ELF-1 (cell line): Measurements from ENCODE around the gene MARK1.

Experiments used
- DNase-seq: peaks from one replicate; pipeline ENCODE4 v3.0.0-alpha.2; 2016; ENCODE audit warnings: low read depth, low spot score

The MARK1 gene

GRCh38 chr1:220527908-220528678, at the start of gene MARK1:
MARK1 (plus strand) TSS chr1:220528136; CDS start chr1:220528823, 687 bp downstream.
- peak; percentile 75 for DNase-seq

DNA sequence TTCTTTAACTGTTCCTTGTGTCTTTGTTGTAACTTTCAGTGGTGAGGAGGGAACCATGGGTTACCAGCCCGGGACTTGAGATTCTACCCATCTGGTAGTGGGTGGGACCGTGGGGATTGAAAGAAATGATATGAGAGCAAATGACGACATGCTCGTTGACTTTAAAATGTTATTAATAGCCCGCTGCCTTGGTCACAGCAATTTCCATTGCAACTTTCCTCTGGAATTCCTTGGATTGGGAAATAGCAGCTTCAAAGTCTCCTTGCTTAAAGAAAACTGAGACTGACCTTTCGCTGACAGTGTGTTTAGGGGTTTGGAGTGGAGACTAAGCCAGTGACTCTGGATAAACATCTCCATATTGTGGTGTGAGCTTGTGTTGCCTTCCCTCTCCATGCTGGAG, 44.2 kb upstream of the MARK1 start:
- DNase-seq: no peak

GRCh38 chr1:220484135-220484534, 43.8 kb upstream of the MARK1 start:
- DNase-seq: no peak

- DNase-seq: peak; percentile 22
Measured at GRCh38 chr1:220485131-220485530, 42.8 kb upstream of the MARK1 start.

DNA sequence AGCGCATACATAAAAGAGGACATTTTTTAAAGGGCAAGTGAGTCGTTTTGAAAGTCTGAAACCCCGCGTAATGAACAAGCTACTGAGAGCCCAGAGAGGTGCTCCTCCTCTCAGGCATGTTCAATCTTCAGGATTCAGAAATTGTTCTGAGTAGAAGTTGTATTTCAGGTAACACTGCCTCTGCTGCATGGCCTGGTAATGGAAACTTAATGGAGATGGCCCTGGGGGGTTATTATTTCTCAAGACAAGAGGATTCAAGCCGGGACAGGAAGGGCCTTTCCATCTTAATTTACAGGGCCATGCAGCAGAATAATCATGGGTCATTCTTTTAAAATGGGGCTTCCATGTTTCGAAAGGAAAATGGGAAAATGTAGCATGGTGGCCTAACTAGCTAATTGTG, 42.1 kb upstream of the MARK1 start:
- peak; percentile 7 for DNase-seq

DNA sequence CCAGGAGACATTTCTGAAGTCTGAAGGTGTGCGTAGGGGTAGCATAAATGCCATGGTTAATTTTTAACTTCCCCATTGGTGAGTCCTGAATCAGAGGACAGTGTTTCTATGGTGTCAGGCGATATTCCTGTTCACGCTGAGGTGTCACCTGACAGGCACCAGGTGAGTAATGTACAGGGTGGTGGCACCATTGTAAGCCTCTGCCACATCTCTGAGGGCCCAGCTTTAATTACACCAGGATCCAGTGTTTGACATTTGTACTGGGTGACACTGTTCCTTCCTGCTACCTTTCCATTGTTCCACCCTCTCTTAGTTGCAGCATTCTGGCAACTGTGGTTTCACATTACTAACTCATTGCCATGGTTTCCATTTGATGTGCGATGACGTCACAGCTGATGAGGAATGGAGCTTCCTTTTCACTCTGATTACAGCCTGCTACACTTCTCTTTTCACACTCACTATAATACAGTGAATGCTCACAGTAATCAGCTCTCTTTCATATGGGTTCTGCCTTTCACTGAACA, 40.6 kb upstream of the MARK1 start:
- DNase-seq: peak; percentile 11

GRCh38 chr1:220491891-220492290, 36.0 kb upstream of the MARK1 start:
- no peak for DNase-seq

DNA sequence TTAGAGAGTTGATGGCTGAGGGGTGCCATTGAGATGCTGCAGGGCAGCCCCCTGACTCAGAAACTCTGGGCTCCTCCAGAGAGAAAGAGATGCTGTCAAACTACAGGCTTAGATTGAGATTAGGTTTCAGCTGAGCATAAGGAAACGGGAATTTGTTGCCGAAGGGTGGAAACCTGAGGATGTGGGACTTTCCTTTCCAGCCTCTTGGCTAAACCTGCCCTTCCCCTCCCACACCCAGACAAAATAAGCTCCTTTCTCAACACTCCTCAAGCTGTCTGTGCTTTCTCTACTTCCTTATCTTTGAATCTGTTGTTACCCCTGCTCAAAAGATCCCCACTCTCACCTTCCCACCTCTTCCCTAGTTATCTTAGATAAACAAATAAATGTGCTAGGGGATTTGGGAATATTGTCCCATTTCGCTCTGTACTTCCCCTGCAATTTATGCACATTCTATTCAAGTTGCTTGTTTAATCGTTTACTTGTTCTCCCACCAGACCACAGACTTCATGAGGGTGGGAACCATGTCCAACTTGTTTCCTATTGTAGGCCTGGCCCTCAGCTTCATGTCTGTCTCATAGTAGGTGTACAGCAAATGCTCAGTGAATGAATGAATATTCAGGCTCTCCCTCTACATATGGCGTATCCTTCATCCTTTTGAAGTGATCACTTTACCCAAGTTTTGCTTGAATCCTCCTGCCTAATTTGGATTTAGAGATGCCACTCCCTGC, 30.6 kb upstream of the MARK1 start:
- DNase-seq: peak; percentile 61

GRCh38 chr1:220498188-220498587, 29.7 kb upstream of the MARK1 start:
- no peak for DNase-seq

GRCh38 chr1:220500372-220500771, 27.6 kb upstream of the MARK1 start:
- no peak for DNase-seq

- DNase-seq: no peak
Measured at GRCh38 chr1:220504329-220504728, 23.6 kb upstream of the MARK1 start.

DNA sequence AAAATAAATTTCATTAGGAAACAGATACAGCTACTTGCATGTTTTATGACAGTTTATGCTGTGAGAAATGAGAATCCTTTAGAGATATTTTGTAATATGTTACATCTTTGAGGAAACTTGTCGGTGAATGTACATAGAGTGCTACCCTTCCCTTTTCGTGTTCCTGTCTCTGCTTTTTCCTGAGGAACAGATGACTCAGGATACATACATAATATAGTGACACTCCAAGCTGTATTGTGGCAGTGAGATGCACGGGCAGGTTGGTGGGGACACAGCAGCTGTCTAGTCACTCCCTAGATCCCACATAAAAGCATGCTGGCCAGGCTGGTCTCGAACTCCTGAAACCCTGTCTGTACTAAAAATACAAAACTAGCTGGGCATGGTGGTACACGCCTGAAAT, 20.9 kb upstream of the MARK1 start:
- DNase-seq: no peak

DNA sequence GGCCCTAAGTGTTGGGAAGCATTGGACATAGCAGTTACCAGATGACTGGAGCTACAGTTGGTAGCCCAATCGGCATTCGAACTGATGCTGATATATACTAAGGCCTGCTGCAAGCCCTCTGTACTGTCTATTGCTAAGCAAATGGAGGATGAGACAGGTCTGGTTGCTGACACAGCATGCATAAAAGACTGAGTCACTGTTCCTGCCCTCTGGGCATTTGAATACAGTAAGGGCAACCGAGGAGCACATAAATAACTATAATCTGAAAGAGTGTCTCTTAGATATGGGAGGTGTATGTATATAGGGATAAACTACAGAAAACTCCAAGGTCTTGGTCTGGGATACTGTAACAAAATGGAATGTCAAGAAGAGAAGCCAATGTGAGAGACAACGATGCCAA, 16.8 kb upstream of the MARK1 start:
- DNase-seq: peak; percentile 10

DNA sequence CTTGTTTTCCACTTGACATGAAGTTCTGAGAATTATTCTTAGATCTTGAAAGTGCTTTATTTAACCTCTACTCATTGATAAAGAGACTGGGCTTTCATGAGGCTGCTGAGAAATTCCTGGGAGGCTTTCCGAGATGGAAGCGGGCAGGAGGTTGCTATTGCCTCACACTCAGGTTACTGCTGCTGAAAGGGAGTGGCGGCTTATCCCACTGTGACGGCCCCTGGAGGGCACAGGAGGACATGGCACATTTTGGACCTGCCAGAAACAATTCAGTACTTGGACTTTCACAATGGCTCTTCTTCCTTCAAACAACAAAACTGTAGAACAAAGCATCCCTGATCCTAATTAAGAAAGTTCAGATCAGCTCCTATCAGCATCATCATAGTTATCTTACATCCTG, 16.2 kb upstream of the MARK1 start:
- peak; percentile 75 for DNase-seq

GRCh38 chr1:220513834-220514233, 14.1 kb upstream of the MARK1 start:
- DNase-seq: no peak

- no peak for DNase-seq
Measured at GRCh38 chr1:220514256-220514655, 13.7 kb upstream of the MARK1 start.

DNA sequence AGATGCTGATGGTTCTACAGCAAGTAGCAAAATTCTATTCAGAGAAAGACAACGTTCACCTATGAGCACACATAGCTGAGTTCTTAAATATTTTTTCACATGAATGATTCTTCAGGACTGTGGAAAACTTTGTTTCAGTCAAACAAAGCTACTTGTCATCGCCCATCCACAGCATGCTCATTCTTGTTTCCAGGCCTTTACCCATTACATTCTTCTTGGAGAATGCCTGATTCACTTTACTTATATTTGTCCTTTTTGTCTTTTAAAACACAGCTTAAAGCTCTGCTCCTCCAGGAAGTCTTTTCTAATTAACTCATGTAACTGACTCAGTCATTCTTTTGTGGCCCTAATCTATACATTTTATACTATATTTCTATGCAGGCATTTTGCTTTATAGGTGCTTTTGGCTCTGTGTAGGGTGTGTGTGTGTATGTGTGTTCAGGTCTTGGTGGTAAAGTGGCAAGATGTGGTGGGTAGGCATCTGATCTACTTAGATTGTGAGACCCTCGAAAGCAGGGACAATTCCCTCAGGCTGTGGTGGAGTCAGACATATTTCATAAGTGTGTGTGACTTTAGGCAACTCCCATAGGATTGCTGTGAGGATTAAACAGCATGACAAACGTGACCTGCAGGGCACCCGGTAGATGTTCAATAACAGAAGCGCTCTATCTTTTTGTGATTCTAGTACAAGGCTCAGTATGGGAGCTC, 11.8 kb upstream of the MARK1 start:
- DNase-seq: no peak

- DNase-seq: no peak
Measured at GRCh38 chr1:220516722-220517042, 11.3 kb upstream of the MARK1 start.

- DNase-seq: no peak
Measured at GRCh38 chr1:220521778-220522177, 6.2 kb upstream of the MARK1 start.

- peak; percentile 23 for DNase-seq
Measured at GRCh38 chr1:220526294-220526693, 1.6 kb upstream of the MARK1 start.

DNA sequence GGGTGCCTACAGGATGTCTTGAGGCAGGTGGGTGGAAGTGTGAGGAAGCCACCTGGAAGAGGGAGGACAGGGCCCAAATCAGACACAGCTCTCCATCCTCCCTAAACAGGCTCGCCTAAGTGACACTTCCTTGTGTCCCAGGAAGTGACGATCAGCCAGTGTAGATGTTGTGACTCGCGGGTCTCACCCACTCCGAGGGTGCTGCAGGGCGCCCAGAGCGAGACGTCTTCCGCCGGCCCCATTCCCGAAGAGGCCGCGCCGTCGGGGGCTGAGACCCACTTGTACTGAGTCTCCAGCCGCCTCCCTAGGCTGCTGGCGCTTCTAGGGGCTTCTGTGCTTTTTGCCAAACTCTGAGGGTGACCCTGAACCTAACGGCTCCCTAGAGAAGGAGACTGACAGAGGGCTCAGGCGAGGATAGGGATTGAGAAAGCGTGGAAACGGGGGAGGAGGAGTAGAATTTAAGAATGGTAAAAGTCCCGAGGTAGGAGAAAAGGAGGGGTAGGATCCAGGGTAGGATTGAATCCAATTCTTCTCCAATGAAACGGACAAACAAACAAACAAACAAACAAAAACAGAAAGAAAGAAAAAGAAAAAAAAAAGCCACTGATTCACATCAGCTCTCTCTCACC, 543 bp upstream of the MARK1 start:
- peak; percentile 42 for DNase-seq
